Hepatocyte (in vitro differentiated cells): ENCODE results near the gene CEP112.

ENCODE experiments used
- CTCF ChIP-seq: fragments of 200-600 bp; sonication (generic); IDR thresholded peaks from 2 replicates; pipeline ENCODE4 v1.5.1; 2016; ENCODE audit warnings: antibody characterized with exemption, mild to moderate bottlenecking; ENCODE audit not compliant: poor library complexity
- EZH2 ChIP-seq: fragments of 200-600 bp; sonication (generic); IDR thresholded peaks from 2 replicates; pipeline ENCODE4 v1.6.1; 2016; ENCODE audit warnings: antibody characterized with exemption, mild to moderate bottlenecking, borderline replicate concordance
- EZH2phosphoT487 ChIP-seq: fragments of 200-600 bp; sonication (generic); IDR thresholded peaks from one replicate; pipeline ENCODE4 v1.6.1; 2018; ENCODE audit warnings: antibody characterized with exemption, mild to moderate bottlenecking, low read depth, moderate library complexity; ENCODE audit not compliant: unreplicated experiment, severe bottlenecking

DNA sequence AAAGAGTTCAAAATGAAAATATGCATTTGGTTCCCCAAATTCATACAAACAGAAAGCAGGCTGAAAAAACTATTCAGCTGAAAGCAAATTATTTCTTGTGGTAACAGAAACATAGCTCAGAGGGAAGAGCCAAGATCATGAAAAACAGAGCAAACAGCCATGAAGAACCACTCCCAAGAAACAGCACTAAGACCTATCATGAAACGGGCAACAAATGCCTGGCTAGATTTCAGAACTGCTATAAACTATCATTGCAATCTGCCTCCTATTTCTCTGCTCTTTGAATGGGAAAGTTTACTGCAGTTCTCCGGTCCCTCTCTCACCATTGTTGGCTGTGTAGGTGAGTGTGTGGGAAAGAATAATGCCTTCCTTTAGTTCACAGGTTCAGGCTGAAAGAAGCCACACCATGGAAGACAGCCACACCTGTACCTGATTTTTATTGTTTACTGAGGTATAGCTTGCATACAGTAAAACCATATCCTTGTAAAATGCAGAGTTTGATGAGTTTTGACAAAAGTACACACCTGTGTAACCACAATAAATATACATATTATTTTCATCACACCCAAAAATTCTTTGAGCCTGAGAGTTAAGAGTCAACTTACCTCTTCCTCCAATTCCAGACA lies 48.2 kb downstream of the CEP112 start:
- TF ChIP-seq CTCF (no peak), EZH2 (no peak), EZH2phosphoT487 (no peak)
